HG03108 (cell line): ENCODE data around the gene FJX1.

ENCODE experiments used
- ATAC-seq: cut with Tn5 transposase; IDR thresholded peaks from one replicate; pipeline ENCODE4 v1.9.1; 2021; ENCODE audit warnings: moderate library complexity; ENCODE audit not compliant: unreplicated experiment

Gene FJX1

GRCh38 chr11:35605706-35606105 is 12.6 kb upstream of the FJX1 start:
- ATAC-seq: no peak

- no peak for ATAC-seq
These were observed 12.1 kb upstream of the FJX1 start for GRCh38 chr11:35606206-35606605.

GRCh38 chr11:35608502-35608901 is 9.8 kb upstream of the FJX1 start:
- ATAC-seq: no peak

GRCh38 chr11:35609656-35610055 is 8.6 kb upstream of the FJX1 start:
- no peak for ATAC-seq

- ATAC-seq: no peak
These were observed 7.6 kb upstream of the FJX1 start for GRCh38 chr11:35610631-35611030.

- ATAC-seq: no peak
These were observed 6.5 kb upstream of the FJX1 start for GRCh38 chr11:35611741-35612140.

GRCh38 chr11:35614939-35615569 is 3.2 kb upstream of the FJX1 start:
- ATAC-seq: no peak

- ATAC-seq: no peak
These were observed 2.0 kb upstream of the FJX1 start for GRCh38 chr11:35615921-35616900.

- no peak for ATAC-seq
These were observed 959 bp upstream of the FJX1 start for GRCh38 chr11:35617316-35617686.

GRCh38 chr11:35618497-35619115 is 346 bp downstream of the FJX1 start:
- ATAC-seq: peak; percentile 39

GRCh38 chr11:35619116-35619854 is 1.0 kb downstream of the FJX1 start:
- ATAC-seq: peak; percentile 18

GRCh38 chr11:35619855-35620640 is 1.8 kb downstream of the FJX1 start:
- ATAC-seq: no peak

GRCh38 chr11:35620795-35621194 is 2.5 kb downstream of the FJX1 start:
- ATAC-seq: no peak

GRCh38 chr11:35621620-35622019 is 3.4 kb downstream of the FJX1 start:
- no peak for ATAC-seq

GRCh38 chr11:35622070-35622469 is 3.8 kb downstream of the FJX1 start:
- no peak for ATAC-seq

- no peak for ATAC-seq
These were observed 5.4 kb downstream of the FJX1 start for GRCh38 chr11:35623621-35624168.

GRCh38 chr11:35624316-35624715 is 6.1 kb downstream of the FJX1 start:
- no peak for ATAC-seq

- no peak for ATAC-seq
These were observed 6.5 kb downstream of the FJX1 start for GRCh38 chr11:35624781-35625180.

GRCh38 chr11:35626501-35626900 is 8.2 kb downstream of the FJX1 start:
- no peak for ATAC-seq

GRCh38 chr11:35629511-35629910 is 11.3 kb downstream of the FJX1 start:
- ATAC-seq: no peak
